Astrocyte (in vitro differentiated cells and primary cell): ENCODE results near the gene LMF1. TPM values are rescaled to one million over a fixed set of nuclear protein-coding genes. Genes with fewer than 3 reads are reported as not detected.
A peak's percentile ranks its signal among the peaks of the same experiment; 100 is the strongest.

Experiments
- DNase-seq: peaks from one replicate; pipeline ENCODE4 v3.0.0-alpha.2; 2010; ENCODE audit warnings: low read depth
- FAIRE-seq: peaks from 2 replicates; lab custom pipeline; 2011; peaks lifted over from hg19 to GRCh38; lab: Jason Lieb, UNC
- H2AFZ ChIP-seq: 2 replicates; pipeline ENCODE4 v1.6.0; 2012; ENCODE audit warnings: low read depth, low read length, inconsistent platforms
- H3K27ac ChIP-seq: 2 replicates; pipeline ENCODE4 v1.5.1; 2011; ENCODE audit warnings: low read depth, low read length, inconsistent platforms
- H3K27me3 ChIP-seq: 2 replicates; pipeline ENCODE4 v1.6.0; 2011; ENCODE audit warnings: low read length, inconsistent platforms; ENCODE audit not compliant: insufficient read depth
- H3K36me3 ChIP-seq: 2 replicates; pipeline ENCODE4 v1.5.1; 2011; ENCODE audit warnings: low read length, inconsistent platforms; ENCODE audit not compliant: insufficient read depth
- H3K4me1 ChIP-seq: 2 replicates; pipeline ENCODE4 v1.5.1; 2011; ENCODE audit warnings: low read length, inconsistent platforms; ENCODE audit not compliant: insufficient read depth
- H3K4me2 ChIP-seq: 2 replicates; pipeline ENCODE4 v1.6.0; 2012; ENCODE audit warnings: low read length, inconsistent platforms
- H3K4me3 ChIP-seq: 2 replicates; pipeline ENCODE4 v1.5.1; 2011; ENCODE audit warnings: low read depth, mild to moderate bottlenecking, low read length, inconsistent platforms; ENCODE audit not compliant: insufficient read depth
- H3K79me2 ChIP-seq: 2 replicates; pipeline ENCODE4 v1.6.0; 2012; ENCODE audit warnings: mild to moderate bottlenecking, low read length, inconsistent platforms; ENCODE audit not compliant: insufficient read depth
- H3K9ac ChIP-seq: 2 replicates; pipeline ENCODE4 v1.6.0; 2012; ENCODE audit warnings: mild to moderate bottlenecking, low read length, inconsistent platforms
- H3K9me3 ChIP-seq: 2 replicates; pipeline ENCODE4 v1.5.1; 2012; ENCODE audit warnings: low read depth, mild to moderate bottlenecking, low read length, inconsistent platforms; ENCODE audit not compliant: insufficient read depth
- H4K20me1 ChIP-seq: 2 replicates; pipeline ENCODE4 v1.6.0; 2012; ENCODE audit warnings: low read length, inconsistent platforms; ENCODE audit not compliant: insufficient read depth
- H3K27ac Mint-ChIP-seq: one replicate; pipeline ENCODE4 v1.8.0; 2021; ENCODE audit warnings: mild to moderate bottlenecking, mixed read lengths; ENCODE audit not compliant: unreplicated experiment
- H3K27me3 Mint-ChIP-seq: one replicate; pipeline ENCODE4 v1.8.0; 2021; ENCODE audit warnings: low read depth, mixed read lengths; ENCODE audit not compliant: unreplicated experiment
- H3K36me3 Mint-ChIP-seq: one replicate; pipeline ENCODE4 v1.8.0; 2021; ENCODE audit warnings: low read depth, mixed read lengths; ENCODE audit not compliant: unreplicated experiment
- H3K4me1 Mint-ChIP-seq: one replicate; pipeline ENCODE4 v1.8.0; 2021; ENCODE audit warnings: low read depth, mixed read lengths; ENCODE audit not compliant: unreplicated experiment
- H3K4me3 Mint-ChIP-seq: one replicate; pipeline ENCODE4 v1.8.0; 2021; ENCODE audit warnings: mild to moderate bottlenecking, moderate library complexity, mixed read lengths; ENCODE audit not compliant: unreplicated experiment
- H3K9me3 Mint-ChIP-seq: one replicate; pipeline ENCODE4 v1.8.0; 2021; ENCODE audit warnings: mild to moderate bottlenecking, mixed read lengths; ENCODE audit not compliant: unreplicated experiment
- EZH2 ChIP-seq: IDR thresholded peaks from 2 replicates; pipeline ENCODE4 v1.6.1; 2012; ENCODE audit warnings: mild to moderate bottlenecking, low read length, inconsistent platforms; ENCODE audit not compliant: insufficient read depth
- total RNA-seq: library from RNA; stranded (reverse); gene quantifications from 2 replicates; pipeline ENCODE4 v1.2.1, GENCODE V29; 2021
- TF ChIP-seq, protein P1 (sequence below): IDR thresholded peaks from 2 replicates; pipeline ENCODE4 v1.5.1; 2011; ENCODE audit warnings: low read depth, mild to moderate bottlenecking, inconsistent platforms, low read length, moderate library complexity; ENCODE audit not compliant: insufficient read depth

Gene LMF1
- total RNA-seq, 1 donor from 2014 or later = 12.6 TPM

DNA sequence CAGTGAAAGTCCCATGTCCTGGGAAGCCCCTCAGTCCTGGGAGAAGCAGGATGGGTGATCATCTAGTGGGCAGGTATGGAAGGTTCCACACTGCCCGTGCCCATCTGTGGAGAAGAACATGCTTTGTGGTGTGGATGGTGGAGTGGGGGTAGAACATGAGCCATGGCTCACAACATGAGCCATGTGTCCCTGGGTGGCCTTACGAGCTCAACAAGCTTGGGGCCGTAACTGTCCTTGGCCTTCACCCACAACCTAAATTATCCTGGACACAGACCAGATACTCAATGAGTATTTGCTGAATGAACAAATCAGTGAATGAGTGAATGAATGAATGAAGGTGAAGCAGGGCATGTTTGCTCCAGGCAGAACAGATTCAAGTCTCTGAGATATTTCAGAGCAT lies 24.3 kb upstream of the LMF1 start:
- peaks cover 1% of the 10 kb centered on the region for H3K4me1 Mint-ChIP-seq
- H3K9ac ChIP-seq = no peak overlapping the region
- FAIRE-seq (no peak), DNase-seq (peak; percentile 36)
- peaks cover 6% of the 10 kb centered on the region for H4K20me1 ChIP-seq
- no peak overlapping the region for H2AFZ ChIP-seq
- H3K4me2 ChIP-seq = no peak overlapping the region
- no peak overlapping the region for H3K27ac ChIP-seq
- H3K4me1 ChIP-seq = peaks cover 5% of the 10 kb centered on the region
- H3K79me2 ChIP-seq = no peaks in the 10 kb centered on the region
- peaks cover 32% of the 10 kb centered on the region for H3K27me3 Mint-ChIP-seq
- no peak for TF ChIP-seq EZH2
- TF ChIP-seq, protein P1, sequence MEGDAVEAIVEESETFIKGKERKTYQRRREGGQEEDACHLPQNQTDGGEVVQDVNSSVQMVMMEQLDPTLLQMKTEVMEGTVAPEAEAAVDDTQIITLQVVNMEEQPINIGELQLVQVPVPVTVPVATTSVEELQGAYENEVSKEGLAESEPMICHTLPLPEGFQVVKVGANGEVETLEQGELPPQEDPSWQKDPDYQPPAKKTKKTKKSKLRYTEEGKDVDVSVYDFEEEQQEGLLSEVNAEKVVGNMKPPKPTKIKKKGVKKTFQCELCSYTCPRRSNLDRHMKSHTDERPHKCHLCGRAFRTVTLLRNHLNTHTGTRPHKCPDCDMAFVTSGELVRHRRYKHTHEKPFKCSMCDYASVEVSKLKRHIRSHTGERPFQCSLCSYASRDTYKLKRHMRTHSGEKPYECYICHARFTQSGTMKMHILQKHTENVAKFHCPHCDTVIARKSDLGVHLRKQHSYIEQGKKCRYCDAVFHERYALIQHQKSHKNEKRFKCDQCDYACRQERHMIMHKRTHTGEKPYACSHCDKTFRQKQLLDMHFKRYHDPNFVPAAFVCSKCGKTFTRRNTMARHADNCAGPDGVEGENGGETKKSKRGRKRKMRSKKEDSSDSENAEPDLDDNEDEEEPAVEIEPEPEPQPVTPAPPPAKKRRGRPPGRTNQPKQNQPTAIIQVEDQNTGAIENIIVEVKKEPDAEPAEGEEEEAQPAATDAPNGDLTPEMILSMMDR = no peak
- H3K36me3 ChIP-seq = no peaks in the 10 kb centered on the region
- H3K4me3 Mint-ChIP-seq = no peak overlapping the region
- no peak overlapping the region for H3K4me3 ChIP-seq
- H3K27me3 ChIP-seq = peaks cover 43% of the 10 kb centered on the region
- H3K36me3 Mint-ChIP-seq = no peaks in the 10 kb centered on the region
- no peak overlapping the region for H3K27ac Mint-ChIP-seq
- peaks cover 6% of the 10 kb centered on the region for H3K9me3 Mint-ChIP-seq
- peaks cover 29% of the 10 kb centered on the region for H3K9me3 ChIP-seq

DNA sequence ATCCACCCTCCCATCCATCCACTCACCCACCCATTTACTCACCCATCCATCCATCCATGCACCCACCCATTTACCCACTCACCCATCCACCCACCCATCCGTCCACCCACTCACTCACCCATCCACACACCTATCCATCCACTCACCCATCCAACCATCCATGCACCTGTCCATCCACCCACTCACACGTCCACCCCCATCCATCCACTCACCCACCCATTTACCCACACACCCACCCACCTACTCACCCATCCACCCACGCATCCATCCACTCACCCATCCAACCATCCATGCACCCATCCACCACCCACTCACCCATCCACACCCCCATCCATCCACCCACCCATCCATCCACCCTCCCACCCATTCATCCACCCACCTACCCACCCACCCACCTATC lies 22.9 kb upstream of the LMF1 start:
- peaks cover 10% of the 10 kb centered on the region for H4K20me1 ChIP-seq
- peaks cover 29% of the 10 kb centered on the region for H3K9me3 ChIP-seq
- H3K9me3 Mint-ChIP-seq = peaks cover 6% of the 10 kb centered on the region

DNA sequence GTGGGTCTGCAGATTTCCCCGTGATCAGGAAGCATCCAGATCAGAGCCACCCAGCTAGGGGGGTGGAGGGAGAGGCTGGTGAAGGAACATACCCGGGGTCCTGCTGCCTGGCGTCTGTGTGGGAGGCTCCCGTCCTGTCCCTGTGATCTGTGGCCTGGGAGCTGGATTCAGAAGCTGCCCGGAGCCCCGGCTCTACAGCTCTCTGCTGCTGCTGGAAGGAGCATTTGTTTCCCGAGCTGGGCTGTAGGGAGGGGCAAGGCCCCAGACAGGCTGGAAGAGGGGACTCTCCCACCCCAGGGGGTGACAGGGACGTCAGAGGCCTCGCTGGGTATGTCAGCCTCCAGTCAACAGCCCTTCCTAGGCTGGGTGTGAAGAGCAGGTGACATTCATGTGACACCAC lies 21.0 kb upstream of the LMF1 start:
- no peak overlapping the region for H3K27ac Mint-ChIP-seq
- Histone ChIP-seq H3K4me1 (no peaks in the 10 kb centered on the region), H3K4me3 (no peak overlapping the region), H3K4me2 (no peak overlapping the region), H3K27ac (no peak overlapping the region), H2AFZ (no peak overlapping the region), H3K9ac (no peak overlapping the region), H3K36me3 (no peaks in the 10 kb centered on the region), H4K20me1 (peaks cover 6% of the 10 kb centered on the region), H3K27me3 (peaks cover 41% of the 10 kb centered on the region), H3K9me3 (peaks cover 25% of the 10 kb centered on the region), H3K79me2 (no peaks in the 10 kb centered on the region)
- H3K4me1 Mint-ChIP-seq = peaks cover 1% of the 10 kb centered on the region
- FAIRE-seq = no peak
- no peaks in the 10 kb centered on the region for H3K36me3 Mint-ChIP-seq
- H3K9me3 Mint-ChIP-seq = peaks cover 6% of the 10 kb centered on the region
- no peak for DNase-seq
- H3K27me3 Mint-ChIP-seq = peaks cover 30% of the 10 kb centered on the region
- no peak overlapping the region for H3K4me3 Mint-ChIP-seq
- TF ChIP-seq EZH2 = no peak
- TF ChIP-seq, protein P1 = no peak

More for the DNA sequence above, 22.9 kb upstream of the LMF1 start:
- Histone ChIP-seq H3K4me3 (no peak overlapping the region), H3K36me3 (no peaks in the 10 kb centered on the region), H3K4me2 (no peak overlapping the region), H3K4me1 (peaks cover 5% of the 10 kb centered on the region), H2AFZ (no peak overlapping the region), H3K9ac (no peak overlapping the region), H3K27ac (no peak overlapping the region), H3K27me3 (peaks cover 40% of the 10 kb centered on the region), H3K79me2 (no peaks in the 10 kb centered on the region)
- Mint-ChIP-seq H3K27me3 (peaks cover 29% of the 10 kb centered on the region), H3K36me3 (no peaks in the 10 kb centered on the region), H3K4me1 (peaks cover 1% of the 10 kb centered on the region), H3K4me3 (no peak overlapping the region), H3K27ac (no peak overlapping the region)
- DNase-seq (no peak), FAIRE-seq (no peak)
- TF ChIP-seq, protein P1 = no peak
- TF ChIP-seq EZH2 = no peak
